Measurements from ENCODE around the gene TRRAP.

TRRAP gene

DNA sequence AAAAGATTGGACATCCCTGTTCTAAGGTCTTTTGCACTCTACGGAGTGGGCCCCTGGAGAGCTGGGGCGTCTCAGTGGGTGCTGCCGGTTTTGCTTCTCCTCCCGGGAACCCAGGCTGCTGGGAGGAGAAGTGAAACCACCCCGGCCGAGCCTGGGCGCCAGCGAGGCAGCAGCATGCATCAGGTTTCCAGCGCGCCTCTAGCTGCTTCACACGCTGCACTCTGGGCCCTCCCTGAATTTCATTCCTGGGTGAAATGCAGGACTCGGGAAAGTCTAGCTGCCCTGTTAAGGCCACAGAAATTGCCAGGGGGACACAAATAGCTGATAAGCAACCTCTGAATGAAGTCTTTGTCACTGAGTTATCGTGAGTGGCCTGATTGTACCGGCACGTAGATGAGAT lies 127.4 kb downstream of the TRRAP start:
- no peak for DNase-seq (ENCODE audit: low spot score)

DNA sequence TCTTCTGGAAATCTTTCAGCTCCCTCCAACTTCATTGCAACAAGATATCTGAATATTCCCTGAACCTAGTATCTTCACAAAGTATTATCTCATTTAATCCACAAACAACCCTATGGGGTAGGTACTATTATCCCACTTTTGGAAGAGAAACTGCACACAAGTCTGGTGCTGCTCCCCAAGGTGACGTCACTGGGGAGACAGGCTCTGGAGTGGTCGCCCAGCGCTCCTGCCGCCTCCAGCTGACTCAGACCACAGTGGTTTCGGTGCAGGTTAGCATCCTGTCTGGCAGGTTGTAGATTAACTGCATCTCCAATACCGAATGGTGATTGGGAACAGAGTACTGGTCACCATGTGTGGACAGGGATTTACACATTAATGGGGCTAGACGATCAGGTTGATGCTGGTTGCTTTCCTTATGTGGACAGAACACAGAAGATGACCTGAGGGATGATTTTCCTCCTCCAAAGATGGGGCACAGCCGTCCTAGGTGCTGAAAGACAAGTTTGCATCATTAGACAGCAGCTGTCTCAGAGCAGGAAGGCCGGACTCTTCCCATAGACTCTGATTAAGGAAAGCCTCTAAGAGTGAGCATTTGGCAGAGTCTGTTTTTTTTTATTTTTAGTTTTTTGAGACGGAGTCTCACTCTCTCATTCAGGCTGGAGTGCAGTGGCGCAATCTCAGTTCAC lies 128.6 kb downstream of the TRRAP start:
- DNase-seq (ENCODE audit: low spot score), result no peak

DNA sequence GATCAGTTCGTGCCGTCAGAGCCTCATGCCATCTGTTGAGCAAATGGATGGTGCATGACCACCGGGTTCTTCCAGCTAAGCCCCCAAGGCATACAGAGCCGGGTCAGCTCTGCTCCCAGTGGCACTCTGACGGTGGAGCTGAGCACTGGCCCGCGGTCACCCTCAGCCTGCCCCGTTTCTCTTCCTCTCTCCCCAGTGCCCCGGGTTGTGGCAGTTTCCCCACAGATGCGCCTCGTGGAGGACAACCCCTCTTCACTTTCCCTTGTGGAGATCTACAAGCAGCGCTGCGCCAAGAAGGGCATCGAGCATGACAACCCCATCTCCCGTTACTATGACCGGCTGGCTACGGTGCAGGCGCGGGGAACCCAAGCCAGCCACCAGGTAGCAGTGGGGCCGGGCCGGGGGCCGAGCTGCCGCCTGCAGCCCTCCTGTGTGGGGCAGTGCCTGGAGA lies 129.9 kb downstream of the TRRAP start:
- no peak for DNase-seq (ENCODE audit: low spot score)

DNA sequence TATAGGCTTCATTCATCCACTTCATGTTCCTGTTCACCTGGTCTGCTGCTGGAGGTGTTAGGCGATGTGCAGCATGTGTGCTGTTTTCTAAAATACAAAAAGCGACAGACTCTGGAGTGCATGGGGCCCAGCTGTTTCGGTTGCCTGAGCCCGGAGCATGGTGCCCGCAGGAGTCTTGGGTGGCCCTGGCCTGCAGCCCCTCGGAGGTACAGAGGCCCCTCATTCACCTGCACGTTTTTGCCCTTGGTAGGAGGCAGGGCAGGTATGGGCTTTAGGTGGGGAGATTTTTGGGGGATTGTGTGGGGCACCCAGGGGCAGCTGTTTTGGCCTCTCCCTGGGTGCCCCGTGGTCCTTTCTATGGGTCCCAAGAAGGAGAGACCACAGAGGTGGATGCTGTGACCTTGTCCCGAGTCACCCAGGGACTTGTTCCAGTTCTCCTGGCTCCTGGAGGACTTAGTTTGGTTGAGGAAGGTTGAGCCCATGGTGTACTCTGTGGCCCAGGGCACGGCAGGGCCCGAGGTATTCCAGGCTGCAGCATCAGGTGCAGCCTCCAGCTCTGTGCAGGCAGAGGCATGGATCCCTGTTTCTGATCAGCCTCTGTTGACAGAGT lies 130.7 kb downstream of the TRRAP start:
- DNase-seq (ENCODE audit: low spot score), result no peak

DNA sequence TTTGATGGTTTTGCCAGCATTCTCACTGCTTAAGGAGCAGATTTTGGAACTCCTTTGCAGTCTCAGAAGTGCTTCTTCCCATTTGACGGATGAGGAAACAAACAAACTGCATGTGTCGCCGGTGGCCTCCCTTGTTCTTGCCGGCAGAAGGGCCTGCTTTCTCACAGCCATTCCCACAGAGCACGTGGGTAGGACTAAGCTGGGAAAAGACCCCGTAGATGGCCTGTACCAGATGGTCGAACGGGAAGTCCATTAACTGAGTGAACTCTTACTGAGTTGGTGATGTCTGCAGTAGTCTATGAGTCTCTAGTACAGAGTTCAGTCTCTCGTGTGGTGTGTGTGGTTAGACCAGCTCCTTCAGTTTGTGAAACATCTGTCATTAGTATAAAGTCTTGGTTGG lies 131.9 kb downstream of the TRRAP start:
- no peak for DNase-seq (ENCODE audit: low spot score)

DNA sequence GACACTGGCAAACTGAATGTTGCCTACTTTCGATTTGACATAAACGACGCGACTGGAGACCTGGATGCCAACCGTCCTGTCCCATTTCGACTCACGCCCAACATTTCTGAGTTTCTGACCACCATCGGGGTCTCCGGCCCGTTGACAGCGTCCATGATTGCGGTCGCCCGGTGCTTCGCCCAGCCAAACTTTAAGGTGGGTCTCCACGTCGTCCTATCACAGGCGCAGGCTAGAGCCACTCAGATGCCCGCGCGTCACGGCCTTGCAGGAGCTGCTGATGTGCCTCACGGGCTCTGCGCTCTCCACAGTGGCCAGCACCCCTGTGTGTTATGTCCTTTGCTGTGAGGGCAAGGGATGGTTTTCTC lies 133.0 kb downstream of the TRRAP start:
- no peak for DNase-seq (ENCODE audit: low spot score)

DNA sequence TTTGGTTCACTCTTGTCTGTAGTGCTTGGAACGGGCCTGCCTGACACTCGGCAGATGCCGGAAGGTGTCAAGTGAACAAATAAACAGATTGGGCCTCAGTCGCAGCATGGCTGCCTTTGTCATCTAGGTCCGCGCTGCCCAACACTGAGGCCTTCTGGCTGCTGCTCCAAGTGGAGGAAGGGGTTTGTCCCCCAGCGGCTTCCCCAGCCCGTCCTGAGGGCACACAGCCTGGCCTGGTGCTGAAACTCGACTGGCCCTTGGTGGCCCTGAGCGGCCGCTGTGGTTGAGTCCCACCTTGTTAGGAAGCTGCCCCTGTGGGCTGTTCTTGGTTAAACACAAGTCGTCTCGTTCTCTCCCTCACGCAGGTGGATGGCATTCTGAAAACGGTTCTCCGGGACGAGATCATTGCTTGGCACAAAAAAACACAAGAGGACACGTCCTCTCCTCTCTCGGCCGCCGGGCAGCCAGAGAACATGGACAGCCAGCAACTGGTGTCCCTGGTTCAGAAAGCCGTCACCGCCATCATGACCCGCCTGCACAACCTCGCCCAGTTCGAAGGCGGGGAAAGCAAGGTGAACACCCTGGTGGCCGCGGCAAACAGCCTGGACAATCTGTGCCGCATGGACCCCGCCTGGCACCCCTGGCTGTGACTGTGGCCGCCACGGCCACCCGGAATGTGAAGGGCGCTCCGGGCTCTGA lies 133.5 kb downstream of the TRRAP start:
- no peak for DNase-seq (ENCODE audit: low spot score)

DNA sequence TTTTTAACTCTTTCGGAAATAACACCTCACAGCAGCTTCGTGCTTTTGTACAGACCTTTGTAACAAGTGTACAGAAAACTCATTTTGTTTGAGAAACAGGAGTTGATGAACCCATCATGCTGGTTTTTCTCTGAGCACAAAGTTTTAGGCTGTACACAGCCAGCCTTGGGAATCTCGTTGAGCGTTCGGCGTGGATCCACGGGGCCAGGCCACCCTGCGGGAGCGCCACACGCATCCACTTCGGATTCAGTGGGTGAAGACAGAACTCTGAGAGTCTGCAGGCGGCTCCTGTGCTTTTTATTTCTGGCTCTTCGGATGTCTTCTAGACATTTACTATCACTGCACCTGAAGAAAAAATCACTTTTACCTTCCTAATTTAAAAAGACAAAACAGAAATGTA lies 134.4 kb downstream of the TRRAP start:
- DNase-seq (ENCODE audit: low spot score), result no peak

DNA sequence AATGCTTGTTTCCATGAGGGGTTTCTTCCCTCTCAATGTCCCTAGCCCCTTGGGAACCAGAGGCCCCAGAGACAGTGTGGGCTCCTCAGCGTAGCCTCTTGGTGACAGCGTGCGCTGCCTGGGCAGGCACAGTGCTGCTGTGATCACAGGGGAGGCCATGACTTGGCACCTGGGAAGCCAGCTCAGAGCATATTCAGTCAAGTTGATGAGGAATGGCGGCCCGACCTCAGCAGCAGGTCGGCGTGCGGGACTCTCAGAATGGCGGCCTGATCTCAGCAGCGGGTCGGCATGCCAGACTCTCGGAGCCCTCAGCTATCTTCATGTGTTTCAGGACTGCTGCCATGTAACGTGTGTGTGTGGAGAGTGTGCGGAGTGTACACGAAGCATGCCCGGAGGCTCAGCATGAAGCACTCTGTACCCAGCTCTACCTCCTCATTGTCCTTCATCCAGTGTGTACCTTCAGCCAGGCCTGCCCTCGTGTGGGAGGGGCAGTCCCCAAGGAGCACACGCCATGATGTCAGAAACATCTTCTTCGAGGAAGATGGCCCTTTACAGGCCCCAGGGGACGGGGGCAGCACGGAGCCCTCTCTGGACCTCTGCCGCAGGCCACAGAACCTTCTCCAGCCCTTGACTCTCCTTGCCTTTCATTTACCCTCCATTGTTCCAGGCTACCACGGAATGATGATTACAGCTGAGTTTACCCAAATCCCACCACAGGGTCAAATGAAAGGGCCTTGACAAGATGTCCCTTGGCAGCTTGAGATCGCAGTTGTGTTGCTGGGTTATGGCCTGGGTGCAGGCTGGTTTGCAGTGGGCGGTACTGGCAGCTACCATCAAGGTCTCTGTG lies 135.2 kb downstream of the TRRAP start:
- DNase-seq (ENCODE audit: low spot score), result no peak

DNA sequence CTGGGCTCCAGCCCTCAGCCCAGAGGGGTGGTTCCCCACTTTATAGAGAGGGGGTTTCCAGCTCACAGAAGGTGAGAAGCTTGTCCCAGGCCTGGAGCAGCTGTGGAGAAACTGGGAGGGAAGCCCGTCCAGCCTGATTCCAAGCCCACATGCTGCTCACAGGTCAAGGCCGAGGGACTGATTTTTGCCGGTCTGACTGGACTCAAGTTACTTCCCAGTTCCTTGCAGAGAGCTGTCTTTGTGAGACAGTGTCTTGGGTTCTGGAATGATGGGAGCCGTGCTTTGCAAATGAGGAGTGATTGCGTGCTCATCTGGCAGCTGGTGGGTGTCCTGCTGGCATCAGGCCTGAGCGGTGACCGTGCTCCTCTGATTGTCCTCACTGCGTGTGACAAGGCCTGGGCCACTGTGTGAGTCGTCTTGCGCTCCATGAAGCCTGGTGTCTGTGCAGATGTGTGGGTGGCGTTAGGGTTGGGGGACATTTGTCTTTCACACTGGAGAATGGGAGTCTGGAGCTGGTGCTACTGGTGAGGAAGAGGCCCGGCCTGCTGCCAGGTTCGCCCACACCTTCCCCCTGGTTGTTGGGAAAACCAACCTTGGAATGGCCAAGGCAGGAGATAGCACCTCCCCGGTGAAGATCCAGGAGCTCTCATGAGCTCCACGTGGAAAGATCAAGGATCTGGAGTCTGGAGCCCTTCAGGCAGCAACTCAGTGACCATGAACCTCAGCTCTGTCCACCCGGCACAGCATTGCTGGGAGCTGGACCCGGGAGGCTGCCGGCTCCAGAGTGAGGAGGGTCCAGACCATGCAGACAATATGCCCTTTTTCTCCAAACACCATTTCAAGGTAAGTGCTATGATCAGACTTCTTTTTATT lies 136.0 kb downstream of the TRRAP start:
- DNase-seq (ENCODE audit: low spot score), result no peak

DNA sequence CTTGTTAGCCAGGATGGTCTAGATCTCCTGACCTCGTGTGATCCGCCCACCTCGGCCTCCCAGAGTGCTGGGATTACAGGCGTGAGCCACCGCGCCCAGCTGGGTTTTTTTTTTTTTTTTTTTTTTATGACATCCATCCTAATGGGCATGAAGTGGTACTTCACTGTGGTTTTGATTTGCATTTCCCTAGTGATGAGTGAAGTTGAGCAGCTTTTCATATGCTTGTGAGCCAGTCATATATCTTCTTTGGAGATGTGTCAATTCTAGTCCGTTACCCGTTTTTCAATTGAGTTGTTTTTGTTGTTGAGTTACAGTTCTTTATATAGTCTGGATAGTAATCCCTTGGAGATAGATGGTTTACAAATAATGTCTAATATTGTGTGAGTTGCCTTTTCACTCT lies 137.9 kb downstream of the TRRAP start:
- DNase-seq (ENCODE audit: low spot score), result no peak

DNA sequence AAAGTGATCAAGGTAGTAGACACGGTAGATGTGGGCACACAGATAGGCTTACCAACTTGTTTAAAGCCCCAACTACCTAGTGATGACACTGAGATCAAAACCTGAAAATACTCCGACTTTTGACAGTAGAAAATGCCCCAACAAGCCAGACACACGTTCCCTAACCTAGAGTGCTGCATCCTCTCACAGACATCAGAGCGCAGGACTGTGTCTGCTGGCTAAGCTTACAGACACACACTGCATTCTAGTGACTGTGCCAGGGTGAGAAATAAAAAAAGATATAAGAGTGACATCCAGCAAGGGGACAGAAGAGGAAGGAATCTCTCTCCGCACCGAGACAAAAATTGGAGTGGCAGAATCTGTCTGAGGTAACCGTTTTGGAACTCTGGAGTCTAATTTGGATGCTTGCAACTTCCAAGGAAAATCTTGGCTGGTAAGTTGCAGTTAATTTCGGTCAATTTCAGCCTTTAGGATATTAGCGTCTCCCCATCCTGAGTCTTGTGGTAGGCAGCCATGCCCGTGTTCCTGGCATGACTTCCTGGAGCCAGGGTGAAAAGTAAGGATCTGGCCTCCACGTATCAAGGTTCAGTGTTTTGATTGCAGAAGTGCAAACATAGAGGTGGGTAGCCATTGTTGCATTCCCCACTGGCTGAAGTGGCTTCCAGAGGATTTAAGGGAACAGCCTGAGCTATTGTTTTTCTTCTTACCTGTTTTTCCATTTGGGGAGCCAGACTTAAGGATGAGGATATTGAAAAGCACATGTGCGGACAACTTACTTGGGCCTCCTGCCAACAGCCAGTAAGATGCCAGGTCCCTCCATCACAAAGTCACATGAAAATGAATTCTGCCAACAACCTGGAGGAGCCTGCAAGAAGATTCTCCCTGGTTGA lies 141.4 kb downstream of the TRRAP start:
- DNase-seq (ENCODE audit: low spot score), result no peak

DNA sequence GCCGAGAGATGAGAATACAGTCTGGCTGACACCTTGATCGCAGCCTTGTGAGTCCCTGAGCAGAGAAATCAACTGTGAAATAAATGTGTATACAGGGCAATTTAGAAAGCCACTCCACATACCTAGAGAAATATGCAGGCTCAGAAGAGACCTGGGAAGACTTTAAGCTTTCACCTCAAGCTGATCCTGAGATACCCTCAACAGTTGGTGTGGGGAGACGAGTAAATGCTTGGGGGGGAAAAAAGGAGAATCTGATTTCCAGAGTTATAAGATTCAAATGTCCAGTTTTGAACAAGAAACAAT lies 142.0 kb downstream of the TRRAP start:
- DNase-seq (ENCODE audit: low spot score), result no peak

DNA sequence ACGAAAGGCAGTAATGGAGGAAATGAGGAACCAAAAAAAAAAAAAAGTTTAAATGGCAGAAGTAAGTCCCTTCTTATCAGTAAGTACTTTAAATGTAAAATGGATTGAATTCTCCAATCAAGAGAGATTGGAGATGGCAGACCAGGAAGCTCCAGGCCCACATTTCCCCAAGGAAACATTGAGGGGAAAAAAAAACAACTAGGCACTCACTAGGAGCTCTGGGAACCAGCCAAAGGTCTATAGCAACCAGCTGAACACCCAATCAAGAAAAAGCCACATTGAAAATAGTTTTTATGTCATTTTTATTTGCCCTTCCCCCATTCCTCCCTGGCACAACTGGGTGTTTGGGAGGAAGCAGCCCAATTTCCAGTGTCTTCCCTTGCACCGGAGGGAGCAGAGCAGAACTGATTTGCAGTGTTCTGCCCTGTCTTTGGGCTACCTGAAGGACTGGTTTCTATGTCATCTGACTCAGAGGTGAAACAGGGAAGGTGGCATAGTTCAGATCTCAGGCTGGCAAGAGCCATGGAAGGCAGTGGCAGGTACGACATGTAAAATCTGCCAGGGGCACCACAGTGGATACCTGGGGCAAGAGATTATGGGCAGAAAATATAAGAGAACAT lies 143.7 kb downstream of the TRRAP start:
- DNase-seq (ENCODE audit: low spot score), result no peak

DNA sequence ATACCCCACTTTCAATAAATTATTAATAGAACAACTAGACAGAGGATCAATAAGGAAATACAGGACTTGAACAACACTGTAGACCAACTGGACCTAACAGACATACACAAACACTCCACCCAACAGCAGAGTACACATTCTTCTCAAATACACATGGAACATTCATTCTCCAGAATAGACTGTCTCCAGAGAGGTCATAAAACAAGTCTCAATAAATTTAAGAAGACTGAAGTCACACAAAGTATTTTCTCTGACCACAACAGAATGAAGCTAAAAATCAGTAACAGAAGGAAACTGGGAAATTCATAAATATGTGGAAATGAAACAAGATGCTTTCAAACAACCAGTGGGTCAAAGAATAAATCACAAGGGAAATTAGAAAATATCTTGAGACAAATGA lies 145.7 kb downstream of the TRRAP start:
- DNase-seq (ENCODE audit: low spot score), result no peak

DNA sequence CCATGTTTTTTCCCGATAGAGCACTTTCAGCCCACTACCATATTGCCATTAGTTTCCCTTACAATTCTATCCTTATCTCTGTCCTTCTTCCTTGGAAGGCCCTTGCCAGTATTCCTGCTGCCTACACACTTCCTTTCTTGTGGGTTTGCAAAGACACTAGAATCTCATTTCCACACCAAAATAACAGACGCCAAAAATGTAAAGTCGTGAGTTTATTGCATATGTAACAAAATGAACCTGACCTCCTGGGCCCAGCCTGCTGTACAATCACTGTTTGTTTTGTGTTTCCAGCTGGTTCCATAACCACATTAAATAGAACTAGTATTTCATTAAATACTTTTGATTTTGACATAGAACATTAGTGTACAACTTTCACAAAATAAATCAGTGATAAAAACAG lies 148.9 kb downstream of the TRRAP start:
- DNase-seq (ENCODE audit: low spot score), result no peak

DNA sequence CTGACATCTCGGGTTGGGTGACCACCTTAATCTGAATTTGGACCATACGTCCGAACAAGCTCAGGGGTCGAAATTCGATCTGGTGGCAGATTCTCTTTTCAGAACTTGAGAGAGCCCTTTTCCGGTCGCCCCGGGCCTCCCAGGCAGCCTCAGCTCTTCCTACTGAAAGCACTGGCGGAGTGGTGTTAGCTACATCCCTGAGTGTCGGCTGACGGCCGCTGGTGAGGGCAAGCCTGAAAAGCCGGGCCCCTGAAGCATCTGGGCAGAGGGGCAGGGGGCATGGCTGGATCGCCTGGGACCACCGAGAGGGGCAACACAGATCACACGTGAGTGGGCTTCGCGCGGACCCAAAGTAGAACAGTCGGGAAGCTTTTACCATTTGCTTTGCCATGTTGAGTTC lies 149.5 kb downstream of the TRRAP start:
- DNase-seq (ENCODE audit: low spot score), result no peak

DNA sequence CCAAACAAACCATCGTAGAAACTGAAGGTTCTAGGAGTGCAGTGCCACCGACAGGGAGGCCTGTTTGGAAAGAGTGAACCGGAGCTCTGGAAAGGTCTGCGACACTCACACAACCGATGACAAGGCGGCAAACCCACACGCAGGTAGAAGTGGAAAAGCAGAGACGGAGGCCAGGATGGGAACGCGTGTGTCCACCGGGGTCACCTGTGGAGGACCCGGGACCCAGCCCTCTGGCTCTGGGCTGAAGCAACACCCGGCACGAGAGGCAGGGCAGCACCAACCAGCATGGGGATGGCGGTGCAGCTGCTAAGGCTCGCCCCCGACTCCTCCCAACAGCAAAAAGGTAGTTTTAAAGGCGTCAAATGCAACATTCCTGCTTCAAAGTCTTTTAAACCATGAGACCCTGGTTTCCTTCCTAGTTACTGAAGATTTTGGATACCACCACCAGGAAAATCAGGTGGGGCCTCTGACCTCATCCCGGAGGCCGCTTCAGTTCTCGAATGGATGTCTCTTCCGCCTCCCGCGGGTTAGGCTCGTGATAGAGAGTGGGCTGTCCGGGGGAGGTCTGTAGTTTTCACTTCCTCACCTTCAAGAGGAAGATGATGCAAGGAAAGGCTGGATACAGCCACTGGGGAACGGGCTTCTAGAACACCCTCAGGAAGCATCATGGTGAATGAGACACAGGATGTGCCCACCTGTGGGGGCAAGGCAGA lies 150.1 kb downstream of the TRRAP start:
- no peak for DNase-seq (ENCODE audit: low spot score)
